Activated T-helper 17 cell treated with anti-CD3 and anti-CD28 coated beads, Interleukin-2, amount 50 U/mL, for 72 hours (primary cell): ENCODE measurements around the gene KRT16. TPM values are rescaled to one million over a fixed set of nuclear protein-coding genes. Genes with fewer than 3 reads are reported as not detected.
"Not testable (repeated sequence)": the region's sequence is repeated elsewhere in the genome, so short reads cannot be mapped to it uniquely, and the experiment has no call there.

ENCODE experiments used
- ATAC-seq: fragments of 150-1000 bp; cut with Tn5 transposase; replicated peaks from 2 replicates; pipeline ENCODE4 v1.10.0; 2021; ENCODE audit warnings: mild to moderate bottlenecking, moderate library complexity
- H3K27ac Mint-ChIP-seq: one replicate; pipeline ENCODE4 v1.8.0; 2022; ENCODE audit warnings: mixed read lengths
- H3K27me3 Mint-ChIP-seq: one replicate; pipeline ENCODE4 v1.8.0; 2022; ENCODE audit warnings: mixed read lengths
- H3K36me3 Mint-ChIP-seq: one replicate; pipeline ENCODE4 v1.8.0; 2022; ENCODE audit warnings: low read depth, mild to moderate bottlenecking, mixed read lengths
- H3K4me1 Mint-ChIP-seq: one replicate; pipeline ENCODE4 v1.8.0; 2022; ENCODE audit warnings: mixed read lengths
- H3K4me3 Mint-ChIP-seq: one replicate; pipeline ENCODE4 v1.8.0; 2022; ENCODE audit warnings: mild to moderate bottlenecking, mixed read lengths
- H3K9me3 Mint-ChIP-seq: one replicate; pipeline ENCODE4 v1.8.0; 2022; ENCODE audit warnings: mixed read lengths
- total RNA-seq, 2 donors: library from RNA; stranded (reverse); gene quantifications; one replicate each; pipeline ENCODE4 v1.2.3, GENCODE V29; 2022

The KRT16 gene
- total RNA-seq, 2 donors from 2014 or later: not detected

- Mint-ChIP-seq H3K4me1 (no peaks in the 10 kb centered on the region), H3K36me3 (no peaks in the 10 kb centered on the region), H3K27ac (no peak overlapping the region), H3K4me3 (no peak overlapping the region), H3K27me3 (peaks cover 36% of the 10 kb centered on the region), H3K9me3 (no peaks in the 10 kb centered on the region)
- ATAC-seq: no peak
These were observed 32.4 kb downstream of the KRT16 start for GRCh38 chr17:41580244-41580575.

- Mint-ChIP-seq H3K9me3 (no peaks in the 10 kb centered on the region), H3K27ac (no peak overlapping the region), H3K4me1 (no peaks in the 10 kb centered on the region), H3K36me3 (no peaks in the 10 kb centered on the region), H3K27me3 (peaks cover 36% of the 10 kb centered on the region), H3K4me3 (no peak overlapping the region)
- ATAC-seq: peak; percentile 93
These were observed 32.9 kb downstream of the KRT16 start for GRCh38 chr17:41579484-41580243.

GRCh38 chr17:41578971-41579370 is 33.6 kb downstream of the KRT16 start:
- no peak overlapping the region for H3K4me3 Mint-ChIP-seq
- no peaks in the 10 kb centered on the region for H3K36me3 Mint-ChIP-seq
- H3K9me3 Mint-ChIP-seq: no peaks in the 10 kb centered on the region
- no peak for ATAC-seq
- H3K4me1 Mint-ChIP-seq: no peaks in the 10 kb centered on the region
- H3K27ac Mint-ChIP-seq: no peak overlapping the region
- H3K27me3 Mint-ChIP-seq: peaks cover 36% of the 10 kb centered on the region

DNA sequence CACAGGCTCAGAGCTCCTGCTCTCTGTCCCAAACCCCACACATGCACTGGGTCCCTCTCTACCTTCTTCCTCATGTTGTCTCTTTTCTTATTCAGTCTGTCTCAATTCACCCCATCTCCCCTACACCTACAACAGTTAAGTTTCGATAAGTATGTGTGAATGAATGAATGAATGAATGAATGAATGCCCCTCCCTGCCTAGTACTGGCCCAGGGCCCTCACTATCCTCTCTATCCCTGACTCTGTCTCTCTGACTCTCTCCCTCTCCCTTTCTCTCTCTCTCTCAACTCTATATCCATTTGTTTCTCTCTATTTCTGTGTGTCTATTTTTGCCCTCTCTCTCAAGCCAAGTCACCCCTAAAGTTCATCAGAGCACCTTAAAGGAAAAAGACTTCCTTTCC is 34.0 kb downstream of the KRT16 start:
- H3K27ac Mint-ChIP-seq: no peak overlapping the region
- H3K4me1 Mint-ChIP-seq: no peaks in the 10 kb centered on the region
- H3K9me3 Mint-ChIP-seq: no peaks in the 10 kb centered on the region
- peaks cover 34% of the 10 kb centered on the region for H3K27me3 Mint-ChIP-seq
- no peaks in the 10 kb centered on the region for H3K36me3 Mint-ChIP-seq
- no peak for ATAC-seq
- no peak overlapping the region for H3K4me3 Mint-ChIP-seq

DNA sequence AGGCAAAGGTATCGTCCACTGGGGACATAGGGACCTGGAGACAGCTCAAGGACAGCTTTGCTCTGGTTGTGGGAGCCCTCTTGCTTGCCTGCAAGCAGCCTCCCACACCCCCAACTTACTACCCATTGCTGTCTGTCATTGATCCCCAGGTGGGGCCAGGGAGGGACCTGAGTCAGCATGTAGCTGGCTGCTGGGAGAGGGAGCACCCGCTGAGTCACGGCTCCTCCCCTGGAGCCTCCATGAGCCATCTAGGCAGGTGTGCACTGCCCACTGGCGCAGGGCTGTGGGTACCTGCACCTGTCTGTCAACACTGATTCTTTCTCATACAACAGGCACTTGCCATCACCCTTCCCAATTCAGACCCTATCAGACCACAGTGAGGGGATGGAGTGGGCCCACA is 35.8 kb downstream of the KRT16 start:
- not testable (repeated sequence) for H3K36me3 Mint-ChIP-seq, H3K4me1 Mint-ChIP-seq, H3K4me3 Mint-ChIP-seq, ATAC-seq, H3K27ac Mint-ChIP-seq, H3K9me3 Mint-ChIP-seq
- H3K27me3 Mint-ChIP-seq: peaks cover 34% of the 10 kb centered on the region

- H3K4me3 Mint-ChIP-seq: no peak overlapping the region
- peaks cover 31% of the 10 kb centered on the region for H3K27me3 Mint-ChIP-seq
- H3K36me3 Mint-ChIP-seq: no peaks in the 10 kb centered on the region
- no peak for ATAC-seq
- no peaks in the 10 kb centered on the region for H3K9me3 Mint-ChIP-seq
- no peaks in the 10 kb centered on the region for H3K4me1 Mint-ChIP-seq
- H3K27ac Mint-ChIP-seq: no peak overlapping the region
These were observed 37.2 kb downstream of the KRT16 start for GRCh38 chr17:41575336-41575735.

DNA sequence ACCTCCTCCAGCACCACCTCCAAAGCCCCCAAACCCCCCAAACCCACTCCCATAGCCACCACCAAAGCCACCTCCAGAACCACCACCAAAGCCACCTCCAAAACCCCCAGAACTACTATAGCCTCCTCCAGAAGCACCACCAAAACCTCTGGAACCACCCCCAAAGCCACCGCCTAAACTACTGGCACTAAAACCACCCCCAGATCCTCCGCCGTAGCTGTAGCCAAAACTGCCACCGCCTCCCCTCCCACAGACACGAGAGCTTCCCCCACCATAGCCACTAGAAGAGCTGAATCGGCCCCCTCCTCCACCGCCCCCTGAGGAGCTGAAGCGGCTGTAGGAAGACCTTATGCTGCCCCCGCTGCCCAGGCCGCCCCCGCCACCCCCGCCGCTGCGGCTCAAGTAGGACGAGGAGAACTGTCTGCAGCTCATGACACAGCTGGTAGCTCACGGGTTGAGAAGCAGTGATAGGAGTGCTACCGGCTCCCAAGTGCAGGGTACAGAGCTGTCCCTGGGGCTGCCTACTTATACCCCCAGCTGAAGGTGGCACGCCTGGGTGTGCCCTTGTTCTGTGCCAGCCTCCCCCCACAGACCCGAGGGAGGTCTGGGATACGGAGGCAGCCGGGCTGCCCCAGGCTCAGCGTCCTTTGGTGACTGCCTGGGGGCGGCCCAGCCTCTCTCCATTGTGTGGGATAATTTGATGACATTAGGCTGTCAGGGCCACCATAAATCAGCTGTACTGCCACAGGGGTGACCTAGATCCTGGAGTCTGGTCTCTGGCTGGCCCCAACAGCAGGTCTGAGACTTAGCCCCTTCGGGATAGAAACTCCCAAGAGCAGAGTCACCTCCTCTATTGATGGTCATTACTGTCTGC is 40.8 kb downstream of the KRT16 start, which contains the start of gene KRT9:
Gene KRT9 (minus strand): TSS at position 499 of the 874 bp plus-strand sequence. CDS start 67 bp downstream, at position 432.
- no peak for ATAC-seq
- H3K4me1 Mint-ChIP-seq: peaks cover 6% of the 10 kb centered on the region
- H3K36me3 Mint-ChIP-seq: no peaks in the 10 kb centered on the region
- H3K4me3 Mint-ChIP-seq: no peak within 1 kb of the TSS
- H3K9me3 Mint-ChIP-seq: peaks cover 6% of the 10 kb centered on the region
- no peak within 1 kb of the TSS for H3K27ac Mint-ChIP-seq
- peaks cover 18% of the 10 kb centered on the region for H3K27me3 Mint-ChIP-seq

DNA sequence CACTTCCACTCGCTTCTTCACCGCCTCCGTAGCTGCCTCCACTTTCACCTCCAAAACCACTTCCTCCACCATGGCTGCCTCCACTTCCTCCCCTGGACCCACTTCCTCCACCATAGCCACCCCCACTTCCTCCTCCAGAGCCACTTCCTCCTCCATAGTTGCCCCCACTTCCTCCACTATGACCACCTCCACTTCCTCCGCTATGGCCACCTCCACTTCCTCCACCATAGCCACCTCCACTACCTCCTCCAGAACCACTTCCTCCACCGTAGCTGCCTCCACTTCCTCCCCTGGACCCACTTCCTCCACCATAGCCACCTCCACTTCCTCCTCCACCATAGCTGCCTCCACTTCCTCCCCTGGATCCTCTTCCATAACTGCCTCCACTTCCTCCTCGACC is 45.2 kb downstream of the KRT16 start:
- Mint-ChIP-seq H3K9me3 (peaks cover 6% of the 10 kb centered on the region), H3K4me3 (no peak overlapping the region), H3K27ac (peak overlapping the region; percentile 68), H3K27me3 (peaks cover 18% of the 10 kb centered on the region), H3K36me3 (no peaks in the 10 kb centered on the region), H3K4me1 (peaks cover 6% of the 10 kb centered on the region)
- ATAC-seq: no peak

- H3K4me1 Mint-ChIP-seq: peaks cover 6% of the 10 kb centered on the region
- H3K27me3 Mint-ChIP-seq: peaks cover 20% of the 10 kb centered on the region
- no peaks in the 10 kb centered on the region for H3K36me3 Mint-ChIP-seq
- ATAC-seq: no peak
- no peak overlapping the region for H3K4me3 Mint-ChIP-seq
- no peak overlapping the region for H3K27ac Mint-ChIP-seq
- H3K9me3 Mint-ChIP-seq: peaks cover 6% of the 10 kb centered on the region
These were observed 47.2 kb downstream of the KRT16 start for GRCh38 chr17:41565338-41565737.

DNA sequence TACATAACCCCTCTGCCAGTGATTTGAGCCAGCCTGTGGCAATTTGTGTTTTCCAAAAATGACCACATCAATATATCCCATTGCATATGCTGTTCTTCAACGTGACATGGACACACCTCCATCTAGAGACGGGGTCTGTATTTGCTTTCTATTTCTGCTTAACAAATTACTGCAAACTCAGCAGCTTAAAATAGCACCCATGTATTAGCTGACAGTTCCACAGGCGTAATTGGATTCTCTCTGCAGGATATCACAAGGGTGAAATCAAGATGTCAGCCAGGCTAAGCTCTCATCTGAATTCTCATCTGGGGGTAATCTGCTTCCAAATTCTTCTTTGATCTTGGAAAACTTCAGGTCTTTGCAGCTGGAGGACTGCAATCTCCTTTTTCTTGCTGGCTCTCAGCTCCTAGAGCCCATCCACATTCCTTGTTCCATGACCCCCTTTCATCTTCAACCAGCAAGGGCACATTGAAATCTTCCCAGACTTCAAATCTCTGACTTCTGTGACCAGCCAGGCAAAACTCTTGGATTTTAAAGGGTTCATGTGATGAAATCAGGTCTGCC is 48.9 kb downstream of the KRT16 start:
- H3K27me3 Mint-ChIP-seq: peaks cover 30% of the 10 kb centered on the region
- H3K9me3 Mint-ChIP-seq: peaks cover 6% of the 10 kb centered on the region
- H3K4me1 Mint-ChIP-seq: peaks cover 6% of the 10 kb centered on the region
- no peak overlapping the region for H3K4me3 Mint-ChIP-seq
- H3K27ac Mint-ChIP-seq: no peak overlapping the region
- H3K36me3 Mint-ChIP-seq: no peaks in the 10 kb centered on the region
- ATAC-seq: no peak

DNA sequence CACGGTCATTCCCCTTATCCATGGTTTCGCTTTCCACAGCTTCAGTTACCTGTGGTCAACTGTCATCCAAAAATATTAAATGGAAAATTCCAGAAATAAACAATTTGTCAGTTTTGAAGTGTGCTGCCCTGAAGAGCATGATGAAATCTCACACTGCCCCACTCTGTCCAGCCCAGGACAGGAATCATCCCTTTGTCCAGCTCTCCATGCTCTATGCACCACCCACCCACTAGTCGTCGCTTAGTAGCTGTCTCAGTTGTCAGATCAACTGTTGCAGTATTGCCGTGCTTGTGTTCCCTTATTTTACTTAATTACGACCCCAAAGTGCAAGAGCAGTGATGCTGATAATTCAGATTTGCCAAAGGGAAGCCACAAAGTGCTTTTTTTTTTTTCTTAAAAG is 51.0 kb downstream of the KRT16 start:
- Mint-ChIP-seq H3K27ac (no peak overlapping the region), H3K4me3 (no peak overlapping the region), H3K9me3 (no peaks in the 10 kb centered on the region), H3K4me1 (no peaks in the 10 kb centered on the region), H3K36me3 (no peaks in the 10 kb centered on the region), H3K27me3 (peaks cover 45% of the 10 kb centered on the region)
- ATAC-seq: no peak

Other genes with a start within 250 kb of the KRT16 start
- not detected for gene KRT33B, start 243.0 kb downstream of the KRT16 start, total RNA-seq
- not detected for gene KRT34, start 230.5 kb downstream of the KRT16 start, total RNA-seq
- not detected for gene KRT31, start 215.2 kb downstream of the KRT16 start, total RNA-seq
- not detected for gene KRT37, start 188.2 kb downstream of the KRT16 start, total RNA-seq
- not detected for gene KRT38, start 171.8 kb downstream of the KRT16 start, total RNA-seq
- gene KRT32, start 145.4 kb downstream of the KRT16 start, total RNA-seq: not detected
- not detected for gene KRT35, start 131.6 kb downstream of the KRT16 start, total RNA-seq
- gene KRT36, start 122.9 kb downstream of the KRT16 start, total RNA-seq: not detected
- gene KRT13, start 107.2 kb downstream of the KRT16 start, total RNA-seq: not detected
- gene KRT15, start 93.9 kb downstream of the KRT16 start, total RNA-seq: not detected
- not detected for gene KRT19, start 84.5 kb downstream of the KRT16 start, total RNA-seq
- gene KRT9, start 40.7 kb downstream of the KRT16 start, total RNA-seq: not detected
- not detected for gene KRT14, start 25.9 kb downstream of the KRT16 start, total RNA-seq
- gene KRT17, start 11.8 kb upstream of the KRT16 start, total RNA-seq: 1 to 10 TPM in 1 of 2 donors, under 1 TPM in 1; 0.58 to 2.5 TPM
- gene EIF1, start 76.1 kb upstream of the KRT16 start, total RNA-seq: 100 to 1,000 TPM; 925 to 935 TPM
- not detected for gene GAST, start 99.6 kb upstream of the KRT16 start, total RNA-seq
- gene HAP1, start 121.9 kb upstream of the KRT16 start, total RNA-seq: under 1 TPM; 0.13 to 0.15 TPM
- gene JUP, start 173.9 kb upstream of the KRT16 start, total RNA-seq: under 1 TPM; 0.32 to 0.45 TPM
- under 1 TPM; 0.64 to 0.89 TPM for gene P3H4, start 199.2 kb upstream of the KRT16 start, total RNA-seq
- gene FKBP10, start 200.2 kb upstream of the KRT16 start, total RNA-seq: under 1 TPM; 0.09 to 0.37 TPM
- 10 to 100 TPM; 51.2 to 70.3 TPM for gene NT5C3B, start 223.5 kb upstream of the KRT16 start, total RNA-seq
- under 1 TPM in 1 of 2 donors, not detected in 1; 0.16 TPM for gene KLHL10, start 225.1 kb upstream of the KRT16 start, total RNA-seq